EL (cell line): Measurements from ENCODE around the gene ABCB8.

ENCODE experiments used
- DNase-seq: peaks from one replicate; pipeline ENCODE4 v3.0.0-alpha.2; 2016

ABCB8 gene

GRCh38 chr7:151076863-151077704, 48.8 kb downstream of the ABCB8 start:
- DNase-seq: no peak

GRCh38 chr7:151077705-151078232, 49.5 kb downstream of the ABCB8 start:
- DNase-seq: no peak

DNA sequence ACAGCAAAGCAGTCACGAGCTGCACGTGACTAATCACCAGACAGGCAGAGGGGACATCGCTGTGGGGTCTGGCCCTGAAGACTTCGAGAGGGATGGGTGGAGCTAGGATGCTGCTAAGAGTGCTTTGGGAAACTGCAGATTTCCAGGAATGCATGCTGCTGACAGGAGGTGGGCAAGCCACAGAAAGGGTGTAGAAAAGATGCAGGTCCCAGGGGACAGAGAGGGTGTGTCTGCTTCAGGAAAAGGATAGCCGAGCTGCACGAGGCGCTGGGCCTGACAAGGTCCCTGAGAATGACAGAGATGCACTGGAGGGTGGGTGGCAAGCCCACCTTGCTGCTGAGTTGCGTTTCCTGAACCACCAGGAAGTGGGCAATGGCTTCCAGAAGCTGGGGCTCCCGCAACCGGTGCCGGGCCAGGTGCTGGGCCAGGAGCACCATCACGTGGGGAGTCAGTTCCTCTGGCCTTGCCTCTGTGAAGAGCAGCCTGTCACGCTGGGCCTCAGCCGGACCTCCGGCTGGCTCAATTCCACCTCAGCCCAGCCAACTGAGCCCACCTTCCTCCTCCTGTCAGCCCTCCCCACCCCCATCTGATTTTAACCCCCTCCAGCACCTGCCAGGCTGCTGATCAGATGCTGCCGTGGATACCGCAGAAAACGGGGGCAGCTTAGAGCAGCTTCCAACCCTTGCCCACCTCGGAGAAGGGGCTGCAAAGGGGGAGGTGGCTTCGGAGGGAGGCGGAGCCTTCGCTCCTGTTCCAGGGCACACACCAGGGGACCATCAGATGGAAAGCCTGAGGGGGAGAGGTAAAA, 50.2 kb downstream of the ABCB8 start:
- peak; percentile 19 for DNase-seq

- no peak for DNase-seq
These were observed 51.1 kb downstream of the ABCB8 start for GRCh38 chr7:151079199-151079910.

GRCh38 chr7:151080067-151080521, 51.8 kb downstream of the ABCB8 start:
- no peak for DNase-seq

DNA sequence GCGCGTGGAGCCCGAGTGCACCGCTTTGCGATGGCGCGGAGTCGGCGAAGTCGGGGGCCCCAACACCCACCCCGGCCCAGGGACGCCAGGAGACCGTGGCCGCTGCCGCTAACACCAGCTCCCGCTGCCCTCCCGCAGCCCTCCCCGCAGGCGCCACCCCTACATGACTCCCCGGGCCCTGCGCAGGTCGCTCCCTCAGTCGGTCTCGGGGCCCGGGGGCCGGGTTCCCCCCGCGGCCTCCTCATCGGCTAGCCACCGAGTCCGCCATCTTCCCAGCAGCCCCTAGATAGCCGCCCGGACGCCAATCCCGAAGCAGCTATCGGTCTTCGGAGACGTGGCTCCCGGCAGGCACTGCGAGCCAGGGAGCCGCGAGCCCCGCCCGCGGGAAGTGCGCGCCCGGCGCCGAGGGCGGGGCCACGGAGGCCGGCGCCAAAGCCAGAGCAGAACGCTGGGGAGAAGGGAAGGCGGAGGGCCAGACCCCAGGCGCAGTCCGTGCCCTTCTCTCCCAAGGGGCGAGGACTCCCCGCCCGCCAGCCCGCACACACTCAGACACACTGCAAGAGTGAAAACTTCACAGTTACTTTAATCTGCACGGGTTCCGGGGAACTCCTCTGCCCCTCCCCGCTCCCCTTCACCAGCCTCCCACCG, 52.4 kb downstream of the ABCB8 start, which contains the start of gene FASTK:
Gene FASTK (minus strand): TSS at position 288 of the 648 bp plus-strand sequence. CDS start 43 bp downstream, at position 245.
- DNase-seq: peak; percentile 89

DNA sequence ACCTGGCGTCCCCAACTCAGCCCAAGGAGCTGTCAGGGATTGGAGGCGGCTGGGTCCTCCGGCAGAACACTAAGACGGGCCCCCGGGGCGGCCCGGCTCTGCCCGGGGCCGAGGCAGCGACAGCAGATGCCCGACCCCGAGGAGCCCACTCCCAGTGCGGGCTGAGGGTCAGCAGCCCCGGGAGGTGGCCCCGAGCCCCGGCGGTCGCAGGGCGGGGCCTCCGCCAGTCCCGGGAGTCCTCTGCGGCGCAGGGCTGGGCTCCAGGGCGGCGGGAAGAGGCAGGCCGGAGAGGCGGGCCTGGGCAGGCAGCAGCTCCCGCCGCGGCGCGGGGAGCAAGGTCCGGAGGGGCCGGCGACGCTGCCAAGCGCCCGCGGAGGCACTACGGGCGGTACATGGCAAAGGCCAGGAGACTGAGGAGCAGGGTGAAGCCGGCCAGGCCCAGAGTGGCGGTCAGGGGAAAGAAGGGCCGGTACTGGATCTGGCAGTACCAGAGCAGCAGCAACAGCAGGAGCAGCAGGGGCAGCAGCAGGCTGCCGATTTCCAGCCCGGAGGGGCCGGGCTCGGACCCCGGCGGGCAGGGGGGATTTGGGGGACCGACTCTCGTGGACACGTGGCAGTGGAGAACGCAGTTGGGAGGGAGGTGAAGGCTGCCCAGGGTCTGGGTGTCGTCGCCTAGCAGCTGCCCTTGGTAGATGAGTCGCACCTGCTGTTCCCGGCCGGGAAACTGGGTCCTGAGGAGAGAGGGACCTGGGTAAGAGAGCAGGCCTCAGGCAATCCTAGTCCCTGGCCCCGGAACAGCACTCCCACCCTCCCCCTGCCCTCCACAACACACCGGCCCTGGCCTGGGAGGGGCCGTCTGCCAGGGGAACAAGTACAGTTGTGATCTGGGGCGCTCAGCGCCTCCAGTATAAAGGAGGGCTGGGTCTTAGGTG, 53.2 kb downstream of the ABCB8 start:
- DNase-seq: peak; percentile 55

DNA sequence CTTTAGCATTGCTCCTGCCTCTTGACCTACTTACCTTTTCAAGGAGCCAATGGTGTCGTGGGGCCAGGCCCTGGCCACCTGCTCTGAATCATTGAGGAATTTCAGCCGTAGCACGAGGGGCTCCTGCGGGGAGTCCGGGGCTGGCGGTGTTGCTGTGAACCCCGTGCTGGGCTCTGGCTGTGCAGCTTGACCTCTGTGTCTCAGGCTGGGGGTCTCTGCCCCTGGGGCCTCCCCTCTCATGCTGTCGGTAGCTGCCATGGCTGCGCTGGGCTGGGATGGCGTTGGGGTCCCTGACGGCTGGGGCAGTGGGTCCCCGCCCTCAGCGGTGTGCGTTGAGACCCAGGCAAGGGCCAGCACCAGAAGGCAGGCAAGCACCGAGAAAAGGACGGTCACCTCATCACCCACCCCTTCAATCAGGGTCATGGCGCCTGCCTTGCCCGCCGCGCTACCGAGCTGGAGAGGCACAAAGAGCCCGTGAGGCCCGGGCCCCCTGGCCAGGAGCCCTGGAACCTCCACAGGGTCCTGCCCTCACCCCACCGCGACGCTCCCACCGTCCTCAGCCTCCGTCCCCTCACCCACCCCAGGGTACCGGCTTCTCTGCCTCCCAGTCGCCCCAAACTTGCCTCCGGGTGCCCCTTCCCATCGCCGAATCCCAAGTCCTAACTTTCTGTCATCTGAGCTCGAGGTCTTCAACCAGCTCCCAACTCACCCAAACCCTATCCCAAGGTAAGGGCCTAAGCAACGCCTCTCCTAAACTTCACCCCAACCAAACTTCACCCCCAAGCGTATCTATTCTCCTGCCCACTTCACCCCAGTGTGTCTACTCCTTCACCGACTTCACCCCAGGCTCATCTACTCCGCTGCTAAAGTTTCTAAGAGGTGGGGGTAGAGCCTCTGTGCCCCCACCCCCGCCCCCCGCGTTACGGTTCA, 54.2 kb downstream of the ABCB8 start:
- no peak for DNase-seq

GRCh38 chr7:151083071-151083823, 55.0 kb downstream of the ABCB8 start, which contains the start of gene TMUB1:
TSS of gene TMUB1 (minus strand) at chr7:151083493. CDS start at chr7:151082563, 930 bp downstream.
- DNase-seq: peak; percentile 64

- DNase-seq: no peak
These were observed 55.5 kb downstream of the ABCB8 start for GRCh38 chr7:151083824-151084160.

GRCh38 chr7:151085329-151085690, 57.1 kb downstream of the ABCB8 start:
- no peak for DNase-seq

- peak; percentile 83 for DNase-seq
These were observed 57.7 kb downstream of the ABCB8 start, which contains the start of gene AGAP3 for GRCh38 chr7:151085691-151086620. TSS of gene AGAP3 (plus strand) at chr7:151086475. CDS start at chr7:151086742, 267 bp downstream.

DNA sequence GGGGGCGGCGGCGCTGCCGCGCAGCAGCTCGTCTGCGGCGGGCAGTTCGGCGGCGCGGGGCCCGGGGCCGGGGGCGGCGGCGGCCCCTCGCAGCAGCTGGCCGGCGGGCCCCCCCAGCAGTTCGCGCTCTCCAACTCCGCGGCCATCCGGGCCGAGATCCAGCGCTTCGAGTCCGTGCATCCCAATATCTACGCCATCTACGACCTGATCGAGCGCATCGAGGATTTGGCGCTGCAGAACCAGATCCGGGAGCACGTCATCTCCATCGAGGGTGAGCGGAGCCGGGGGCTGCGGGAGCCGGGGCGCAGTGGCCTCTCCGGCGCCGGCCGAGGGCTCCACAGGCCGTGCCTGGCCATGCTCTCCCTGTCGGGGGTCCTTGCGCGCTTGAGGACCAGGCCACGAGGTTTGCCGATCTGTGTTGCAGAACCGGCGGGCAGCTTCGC, 58.6 kb downstream of the ABCB8 start:
- peak; percentile 49 for DNase-seq

GRCh38 chr7:151087245-151088018, 59.2 kb downstream of the ABCB8 start:
- peak; percentile 68 for DNase-seq

- peak; percentile 48 for DNase-seq
These were observed 60.0 kb downstream of the ABCB8 start for GRCh38 chr7:151088019-151088855.
